GM18951 (cell line): ENCODE results near the gene DNPH1.

Experiments
- POLR2A ChIP-seq: IDR thresholded peaks from 4 replicates; pipeline ENCODE4 v1.6.1; 2011; ENCODE audit warnings: mild to moderate bottlenecking; ENCODE audit not compliant: insufficient read length, insufficient read depth; ENCODE audit errors: extremely low read depth
- in situ Hi-C: fragments of 300-500 bp; cut with MboI; formaldehyde crosslinking; loops from one replicate; pipeline ENCODE4 v1.12.0; 2022; ENCODE audit warnings: low sequenced_read_pairs, mixed read lengths, inconsistent platforms; ENCODE audit not compliant: unreplicated experiment

The DNPH1 gene, protein sequence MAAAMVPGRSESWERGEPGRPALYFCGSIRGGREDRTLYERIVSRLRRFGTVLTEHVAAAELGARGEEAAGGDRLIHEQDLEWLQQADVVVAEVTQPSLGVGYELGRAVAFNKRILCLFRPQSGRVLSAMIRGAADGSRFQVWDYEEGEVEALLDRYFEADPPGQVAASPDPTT

DNA sequence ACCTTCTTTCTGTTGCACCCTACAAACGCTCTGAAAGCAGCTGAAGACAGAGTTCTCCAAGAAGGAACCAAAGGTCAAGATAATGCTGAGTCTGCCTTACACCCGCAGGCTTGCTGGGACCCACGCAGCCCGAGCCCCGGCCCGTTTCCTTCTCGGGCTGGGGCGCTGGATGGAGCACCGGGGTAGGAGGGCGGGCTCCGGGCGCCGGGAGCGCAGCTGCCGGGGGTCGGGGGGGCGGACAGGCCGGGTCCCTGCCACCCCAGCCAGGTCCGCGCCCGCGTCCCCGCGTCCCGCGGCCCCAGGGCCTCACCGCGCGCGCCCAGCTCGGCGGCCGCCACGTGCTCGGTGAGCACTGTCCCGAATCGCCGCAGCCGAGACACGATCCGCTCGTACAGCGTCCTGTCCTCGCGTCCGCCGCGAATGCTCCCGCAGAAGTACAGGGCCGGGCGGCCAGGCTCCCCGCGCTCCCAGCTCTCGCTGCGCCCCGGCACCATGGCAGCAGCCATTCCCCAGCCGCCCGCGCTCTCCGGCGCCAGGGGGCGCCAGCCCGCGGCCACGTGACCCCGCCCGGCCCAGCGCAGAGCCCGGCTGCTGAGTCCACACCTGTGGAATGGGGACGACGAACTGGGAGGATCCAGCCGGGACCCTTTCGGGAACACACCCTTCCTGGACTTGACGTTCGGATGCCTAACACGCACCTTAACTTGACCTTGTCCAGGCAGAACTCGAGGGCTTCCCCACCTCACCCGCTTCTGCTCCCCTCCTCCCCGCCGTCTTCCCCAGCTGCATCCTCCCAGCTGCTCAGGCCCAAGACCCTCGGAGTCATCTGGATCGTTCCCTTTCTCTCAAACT lies at the start of gene DNPH1:
Gene DNPH1, minus strand, starts transcription at position 531 of the 852 bp plus-strand sequence. Its CDS starts 25 bp downstream, at position 506.
- in situ Hi-C loops: no loop called here
- TF ChIP-seq POLR2A: peak; percentile 76

GRCh38 chr6:43278524-43279078 lies 49.3 kb upstream of the DNPH1 start:
- in situ Hi-C loops: no loop called here
- no peak for TF ChIP-seq POLR2A

GRCh38 chr6:43277643-43278523 lies 48.6 kb upstream of the DNPH1 start:
- in situ Hi-C loops: no loop called here
- TF ChIP-seq POLR2A: no peak

DNA sequence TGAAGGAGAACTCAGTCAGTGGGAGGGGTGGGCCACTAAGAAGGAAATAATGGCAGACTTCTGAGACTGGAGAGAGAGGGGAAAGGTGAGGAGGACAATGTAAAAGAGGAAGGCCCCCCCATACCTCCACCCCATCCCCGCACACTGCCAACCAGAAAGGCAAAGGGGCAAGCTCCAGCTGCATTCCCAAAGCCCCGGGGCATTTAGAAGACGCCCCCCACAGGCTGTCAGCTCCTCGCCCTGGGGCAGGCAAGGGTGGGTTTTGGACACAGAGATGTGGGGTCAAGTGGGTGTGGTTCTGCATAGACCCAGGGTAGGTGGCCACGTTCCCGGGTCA lies 48.0 kb upstream of the DNPH1 start:
- TF ChIP-seq POLR2A: no peak
- in situ Hi-C loops: no loop called here

DNA sequence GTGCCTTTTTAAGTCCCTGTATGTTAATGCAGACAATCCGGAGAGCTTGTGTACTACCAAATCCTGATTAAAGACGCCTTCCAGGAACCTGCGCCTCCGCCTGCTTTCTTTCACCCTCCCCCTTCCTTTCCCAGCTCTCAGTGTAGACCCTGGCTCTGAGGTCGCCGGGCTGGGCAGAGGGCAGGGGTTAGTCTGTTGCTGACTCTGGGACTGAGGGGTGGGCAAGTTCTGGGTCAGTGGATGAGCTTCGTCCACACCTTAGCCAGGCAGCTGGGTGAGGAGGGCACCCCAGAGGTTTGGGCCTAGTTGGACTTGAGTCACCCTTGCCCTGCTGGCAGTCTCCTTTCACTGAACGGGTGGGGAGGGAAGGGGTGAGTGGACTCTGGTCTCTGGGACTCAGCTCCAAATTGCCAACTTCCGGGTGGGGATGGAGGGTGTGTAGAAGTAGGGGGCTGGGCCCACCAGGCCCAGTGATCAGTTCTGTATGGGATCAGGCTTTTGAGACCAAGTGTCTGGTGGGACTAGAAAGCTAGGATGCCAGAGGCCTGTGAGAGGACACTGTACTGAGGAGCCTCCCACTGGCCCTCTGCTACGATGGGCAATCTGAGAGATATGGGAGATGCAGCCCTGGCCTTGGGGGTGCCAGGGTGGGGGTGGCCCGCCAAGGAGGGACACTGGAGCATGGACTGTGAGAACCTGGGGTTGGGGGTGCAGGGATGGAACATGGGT lies 47.5 kb upstream of the DNPH1 start:
- TF ChIP-seq POLR2A: no peak
- in situ Hi-C loops: no loop called here

- in situ Hi-C loops: no loop called here
- TF ChIP-seq POLR2A: no peak
Observed at GRCh38 chr6:43275801-43276576, 46.7 kb upstream of the DNPH1 start.

- in situ Hi-C loops: no loop called here
- no peak for TF ChIP-seq POLR2A
Observed at GRCh38 chr6:43274916-43275597, 45.8 kb upstream of the DNPH1 start.

DNA sequence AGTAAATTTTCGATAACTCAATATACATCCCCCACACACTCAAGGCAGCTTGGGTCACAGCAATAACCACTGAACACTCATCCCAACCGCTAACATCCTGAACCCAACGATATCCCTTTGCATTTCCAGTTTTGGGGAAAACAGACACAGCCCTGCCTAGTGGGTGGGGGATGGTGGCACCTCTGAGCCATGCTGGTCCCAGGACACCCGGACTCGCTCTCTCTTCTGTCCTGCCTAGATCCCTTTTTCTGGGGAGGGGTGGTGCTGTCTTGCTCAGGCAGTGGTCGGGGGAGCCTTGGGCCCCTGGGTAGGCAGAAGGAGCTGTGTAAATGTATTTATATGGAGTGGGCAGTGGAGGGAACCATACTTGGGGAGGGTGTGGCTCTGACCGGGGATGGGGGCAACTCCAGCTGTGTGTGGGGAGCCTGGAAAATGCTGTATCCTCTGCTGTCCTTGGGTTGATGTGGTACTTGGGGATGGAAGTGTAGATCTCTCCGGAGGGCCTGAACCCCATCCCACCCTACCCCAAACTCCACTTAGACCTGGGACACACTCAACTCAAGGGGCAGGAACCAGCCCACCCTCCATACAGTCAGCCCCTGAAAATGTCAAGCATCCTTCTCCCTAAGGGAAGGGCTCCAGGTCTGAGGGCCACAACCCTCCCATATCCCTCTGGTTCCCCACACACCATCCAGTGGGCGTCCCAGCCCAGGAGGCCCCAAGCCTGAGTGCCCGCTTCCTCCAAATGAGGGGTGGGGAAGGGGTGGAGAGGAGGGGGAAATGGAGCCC lies 45.0 kb upstream of the DNPH1 start:
- in situ Hi-C loops: no loop called here

DNA sequence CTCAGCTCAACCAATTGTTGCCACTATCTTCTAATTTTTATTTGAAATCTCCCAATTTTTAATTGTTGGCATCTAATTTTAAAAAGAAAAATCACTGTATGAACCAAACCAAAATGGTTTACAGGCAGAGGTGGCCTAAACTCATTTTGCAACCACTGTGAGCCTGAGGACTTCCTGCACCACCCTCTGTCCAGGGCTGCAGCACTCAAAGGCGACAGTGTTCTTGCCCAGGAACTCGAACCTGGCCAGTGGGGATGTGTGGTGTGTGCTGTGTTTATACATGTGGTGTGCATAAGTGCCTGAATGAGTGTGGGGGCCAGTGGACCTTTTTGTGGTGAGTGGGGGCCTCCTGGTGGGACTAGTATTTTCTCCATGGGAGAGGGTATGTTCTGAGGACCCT lies 44.4 kb upstream of the DNPH1 start:
- in situ Hi-C loops: no loop called here
- TF ChIP-seq POLR2A: no peak

More for the DNA sequence above, 45.0 kb upstream of the DNPH1 start:
- no peak for TF ChIP-seq POLR2A

DNA sequence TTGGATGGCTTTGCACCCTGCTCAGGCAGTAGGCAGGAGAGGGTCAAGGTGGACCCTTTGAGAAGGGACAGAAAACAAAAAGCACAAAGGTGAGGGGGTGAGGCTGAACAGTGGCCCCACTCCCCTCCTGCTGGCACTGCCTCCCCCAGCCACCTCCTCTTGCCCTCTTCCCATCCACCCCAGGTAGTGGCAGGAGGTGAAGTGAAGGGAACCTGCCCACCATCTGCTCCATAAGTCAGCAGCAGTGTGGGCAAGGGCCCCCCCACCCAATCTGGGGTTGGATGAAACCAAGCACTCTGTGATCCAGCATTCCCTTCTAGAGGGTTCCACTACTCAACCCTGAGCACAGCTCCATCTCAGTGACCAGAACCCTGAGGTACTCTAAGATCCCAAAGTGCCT lies 42.7 kb upstream of the DNPH1 start:
- no peak for TF ChIP-seq POLR2A
- in situ Hi-C loops: no loop called here

DNA sequence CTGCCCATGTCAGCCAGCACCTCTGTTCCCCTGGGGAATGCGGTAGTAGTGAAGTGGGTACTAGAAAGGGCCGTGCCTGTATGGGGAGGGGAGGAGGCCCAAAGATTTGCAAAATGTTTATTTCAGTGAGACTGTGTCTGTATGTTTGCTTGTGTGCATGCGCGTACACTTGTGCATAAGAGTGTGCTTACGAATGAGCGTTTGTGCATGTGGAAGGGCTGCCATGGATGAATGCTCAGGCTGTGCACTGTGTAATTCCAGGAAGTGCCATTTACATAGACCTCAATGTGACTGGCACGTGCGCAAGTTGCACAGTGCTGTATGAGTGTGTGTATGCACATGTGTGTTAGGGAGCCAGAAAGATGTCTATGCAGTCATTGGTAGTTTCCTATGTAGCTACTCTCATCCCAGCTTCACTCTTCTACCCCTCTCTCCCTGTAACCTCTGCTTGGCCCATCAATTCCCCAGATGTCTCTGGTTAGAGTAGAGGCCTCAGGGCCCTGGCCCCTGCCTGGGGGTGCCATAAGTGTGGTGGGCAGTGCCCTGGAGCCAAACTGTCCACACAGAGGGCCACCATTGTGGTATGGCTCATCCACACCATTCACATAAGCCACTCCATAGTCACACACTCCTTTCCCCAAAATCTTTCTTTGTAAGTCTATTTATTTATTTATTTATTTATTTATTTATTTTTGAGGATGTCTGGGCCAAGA lies 42.0 kb upstream of the DNPH1 start:
- no peak for TF ChIP-seq POLR2A
- in situ Hi-C loops: no loop called here
